ENCODE results near the gene STEAP1B.
"Not testable (repeated sequence)": the region's sequence is repeated elsewhere in the genome, so short reads cannot be mapped to it uniquely, and the experiment has no call there.

The STEAP1B gene

DNA sequence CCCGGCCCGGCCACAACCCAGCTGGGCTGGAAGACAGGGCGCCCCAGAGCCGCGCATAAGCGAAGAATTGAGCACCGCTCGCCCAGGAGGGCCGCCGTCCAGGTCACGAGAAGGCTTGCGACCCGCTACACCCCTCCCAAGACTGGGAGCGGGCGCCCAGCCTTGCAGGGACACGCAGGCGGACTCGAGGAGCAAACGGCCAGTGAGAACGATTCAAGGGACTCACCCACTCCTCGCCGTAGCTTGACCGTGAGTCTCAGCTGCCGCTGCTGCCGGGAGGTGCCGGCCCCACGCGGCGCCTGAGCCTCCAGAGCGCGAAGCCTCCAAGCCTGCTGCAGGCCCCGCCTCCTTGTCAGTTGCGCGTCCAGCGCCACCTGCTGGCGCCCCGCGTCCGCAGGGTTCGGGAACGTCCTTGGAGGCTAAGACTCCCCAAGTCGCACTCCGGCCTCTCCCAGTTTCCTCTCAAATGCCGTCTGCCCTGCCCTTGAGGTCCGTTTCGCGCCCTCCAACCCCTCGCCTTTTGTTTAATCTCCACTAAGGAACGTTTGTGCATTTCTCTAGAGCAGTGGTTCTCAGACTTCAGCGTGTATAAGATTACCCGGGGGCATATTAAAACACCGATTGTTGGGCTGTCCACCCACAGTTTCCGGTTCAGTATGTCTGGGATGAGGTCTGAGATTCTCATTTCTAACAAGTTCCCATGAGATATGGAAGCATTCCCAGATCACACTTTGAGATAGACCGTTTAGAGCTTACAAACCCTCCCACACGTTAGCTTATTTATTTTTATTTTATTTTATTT lies at the start of gene STEAP1B:
STEAP1B (minus strand) TSS at position 301 of the 802 bp plus-strand sequence. CDS start 5,333 bp downstream, outside the sequence.
- peak; percentile 81 for DNase-seq

DNA sequence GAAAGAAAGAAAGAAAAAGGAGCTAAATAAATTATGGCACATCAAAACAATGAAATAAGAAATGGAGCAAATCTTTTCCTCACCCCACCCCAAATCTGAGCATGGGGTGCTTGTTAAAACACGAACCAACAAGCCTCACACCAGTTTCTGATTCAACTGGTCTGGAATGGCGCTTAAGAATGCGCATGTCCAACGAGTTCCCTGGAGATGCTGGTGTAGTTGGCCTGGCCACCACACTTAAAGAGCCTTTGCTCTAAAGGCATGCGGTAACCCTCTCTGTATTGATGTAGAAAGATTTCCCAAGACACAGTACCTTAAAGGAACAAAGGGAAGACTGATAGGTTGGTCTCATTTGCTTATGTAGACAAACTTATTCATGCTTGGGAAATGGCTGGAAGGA lies 49.1 kb upstream of the STEAP1B start:
- DNase-seq = no peak

DNA sequence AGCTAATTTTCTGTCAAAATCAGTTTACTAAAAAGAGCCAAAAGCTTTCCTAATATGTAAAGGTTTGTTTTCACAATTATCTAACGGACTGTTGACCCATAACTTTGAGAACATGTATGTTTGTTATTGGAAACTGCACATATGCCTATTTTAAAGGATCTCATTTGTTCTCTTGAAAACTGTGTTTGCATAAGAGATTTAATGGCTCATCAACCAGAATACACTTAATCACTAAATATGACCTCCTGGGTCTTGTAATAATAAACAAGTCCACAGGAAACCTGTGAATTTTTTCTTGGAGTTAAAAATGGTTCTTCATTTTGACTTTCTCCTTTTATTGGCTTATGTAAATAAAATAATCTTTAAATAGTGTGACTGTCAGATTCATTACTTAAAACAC lies 48.3 kb upstream of the STEAP1B start:
- no peak for DNase-seq

DNA sequence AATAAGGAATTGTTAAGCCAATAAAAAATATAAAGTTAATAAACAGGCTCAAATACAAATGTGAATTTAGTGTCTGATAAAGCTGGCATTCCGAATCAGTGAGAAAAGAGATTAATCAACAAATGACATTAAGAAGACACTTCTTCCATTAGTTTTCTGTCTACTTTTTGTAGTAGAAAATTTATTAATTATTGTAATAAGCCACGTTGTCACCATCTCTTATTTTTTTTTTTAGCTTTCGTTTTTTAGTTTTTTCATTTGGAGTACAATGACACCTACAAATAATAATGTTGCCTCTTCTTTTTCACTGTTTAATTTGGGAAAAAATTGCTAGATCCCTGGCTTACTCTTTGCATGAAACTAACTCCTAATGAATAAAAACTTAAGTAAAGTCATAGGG lies 46.8 kb upstream of the STEAP1B start:
- DNase-seq = no peak

DNA sequence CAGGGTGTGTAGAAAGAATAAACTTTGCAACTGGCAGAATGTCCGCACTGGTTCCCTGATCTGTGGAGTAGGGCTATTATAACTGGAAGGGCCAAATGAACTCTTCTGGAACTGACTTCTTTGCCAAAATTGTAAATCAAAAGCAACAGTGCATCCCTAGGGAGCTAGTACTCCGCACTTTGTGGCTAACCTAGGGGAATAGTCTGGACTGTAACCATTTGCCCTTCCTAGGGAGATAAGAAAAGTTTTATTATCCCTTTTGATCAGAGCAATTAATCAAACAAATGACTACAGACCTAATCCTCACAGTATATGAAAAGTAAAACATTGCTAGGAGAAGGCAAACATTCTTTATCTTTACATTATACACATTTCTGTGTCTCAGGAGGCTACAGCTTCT lies 45.5 kb upstream of the STEAP1B start:
- DNase-seq = no peak

DNA sequence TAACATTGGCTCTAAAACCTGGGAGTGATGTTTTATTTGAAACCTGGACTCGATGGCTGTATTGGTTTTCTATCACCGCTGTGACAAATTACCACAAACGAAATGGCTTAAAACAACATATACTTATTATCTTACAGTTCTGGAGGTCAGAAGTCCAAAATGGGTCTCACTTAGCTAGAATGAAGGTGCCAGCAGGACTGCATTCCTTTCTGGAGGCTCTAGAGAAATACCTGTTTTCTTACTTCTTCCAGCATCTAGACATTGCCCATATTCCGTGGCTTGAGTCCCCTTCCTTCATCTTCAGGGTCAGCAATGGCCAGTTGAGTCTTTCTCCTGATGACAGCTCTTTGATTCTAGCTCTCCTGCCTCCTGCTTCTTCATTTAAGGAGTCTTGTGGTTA lies 44.3 kb upstream of the STEAP1B start:
- no peak for DNase-seq

DNA sequence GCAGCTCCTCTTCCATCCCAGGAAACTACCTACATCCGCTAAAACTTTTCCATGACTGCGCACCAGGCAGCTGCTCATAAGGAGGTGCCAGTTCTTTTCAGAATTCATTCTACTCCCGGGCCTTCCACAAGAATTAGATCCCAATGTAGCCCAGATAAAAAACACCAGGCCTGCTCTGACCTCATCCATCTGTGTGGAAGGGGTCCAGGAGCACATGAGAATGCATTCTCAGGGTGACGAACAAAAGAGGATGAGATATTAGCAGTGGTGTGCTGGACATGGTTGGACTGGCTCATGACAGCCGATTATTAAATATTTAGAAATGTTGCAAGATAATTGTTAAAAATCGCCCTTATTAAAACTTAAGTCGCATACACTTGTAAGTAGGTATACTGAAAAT lies 43.2 kb upstream of the STEAP1B start:
- DNase-seq = no peak

DNA sequence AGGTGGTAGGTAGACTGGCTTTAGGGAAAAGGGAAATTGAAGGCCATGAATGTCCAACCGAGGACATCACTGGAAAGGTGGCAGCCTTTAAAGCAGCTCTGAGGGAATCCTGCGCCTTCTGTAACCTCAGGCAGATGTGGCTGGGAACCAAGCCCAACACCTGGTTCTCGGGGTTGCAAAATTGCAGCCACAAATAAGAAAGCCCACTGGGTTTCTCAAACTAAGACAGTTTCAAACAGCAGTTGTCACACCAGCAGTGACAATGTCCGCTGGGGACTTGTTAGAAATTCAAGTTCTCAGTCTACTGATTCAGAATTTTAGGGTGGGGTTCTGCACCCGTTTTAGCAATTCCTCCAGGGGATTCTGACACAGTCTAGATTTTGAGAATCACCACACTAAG lies 42.7 kb upstream of the STEAP1B start:
- no peak for DNase-seq

DNA sequence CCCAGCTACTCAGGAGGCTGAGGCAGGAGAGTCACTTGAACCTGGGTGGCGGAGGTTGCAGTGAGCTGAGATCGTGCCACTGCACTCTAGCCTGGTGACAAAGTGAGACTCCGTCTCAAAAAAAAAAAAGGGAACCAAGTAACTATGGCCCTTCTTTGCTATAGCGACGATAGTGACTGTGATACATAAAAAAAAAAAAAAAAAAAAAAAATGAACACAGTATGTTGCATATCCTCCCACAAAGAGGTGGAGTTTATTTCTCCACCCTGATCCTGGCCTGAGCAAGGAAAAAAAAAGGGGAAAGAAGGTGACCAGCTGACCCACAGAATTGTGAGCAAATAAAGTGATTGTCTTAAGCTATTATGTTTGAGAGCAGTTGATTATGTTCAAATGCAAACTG lies 42.3 kb upstream of the STEAP1B start:
- no peak for DNase-seq

DNA sequence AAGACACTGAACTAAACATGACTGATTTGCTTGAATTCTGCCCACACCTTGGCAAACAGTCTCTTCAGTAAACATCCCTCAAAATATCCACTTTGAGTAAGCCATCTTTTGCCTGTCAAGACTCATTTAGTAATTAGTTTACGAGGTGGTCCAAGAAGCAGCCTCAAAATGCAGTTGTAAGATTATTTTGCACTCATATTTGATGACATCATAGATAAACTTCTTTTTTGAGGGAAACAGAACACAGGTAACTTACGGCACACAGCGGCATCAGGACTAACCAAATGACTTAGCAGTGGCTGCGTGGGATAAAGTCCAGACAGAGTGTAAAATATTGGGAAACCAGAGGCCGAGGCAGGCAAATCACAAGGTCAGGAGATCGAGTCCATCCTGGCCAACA lies 41.8 kb upstream of the STEAP1B start:
- DNase-seq = no peak

DNA sequence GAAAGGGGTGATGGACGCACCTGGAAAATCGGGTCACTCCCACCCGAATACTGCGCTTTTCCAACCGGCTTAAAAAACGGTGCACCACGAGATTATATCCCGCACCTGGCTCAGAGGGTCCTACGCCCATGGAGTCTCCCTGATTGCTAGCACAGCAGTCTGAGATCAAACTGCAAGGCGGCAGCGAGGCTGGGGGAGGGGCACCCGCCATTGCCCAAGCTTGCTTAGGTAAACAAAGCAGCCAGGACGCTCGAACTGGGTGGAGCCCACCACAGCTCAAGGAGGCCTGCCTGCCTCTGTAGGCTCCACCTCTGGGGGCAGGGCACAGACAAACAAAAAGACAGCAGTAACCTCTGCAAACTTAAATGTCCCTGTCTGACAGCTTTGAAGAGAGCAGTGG lies 28.5 kb upstream of the STEAP1B start:
- not testable (repeated sequence) for DNase-seq

DNA sequence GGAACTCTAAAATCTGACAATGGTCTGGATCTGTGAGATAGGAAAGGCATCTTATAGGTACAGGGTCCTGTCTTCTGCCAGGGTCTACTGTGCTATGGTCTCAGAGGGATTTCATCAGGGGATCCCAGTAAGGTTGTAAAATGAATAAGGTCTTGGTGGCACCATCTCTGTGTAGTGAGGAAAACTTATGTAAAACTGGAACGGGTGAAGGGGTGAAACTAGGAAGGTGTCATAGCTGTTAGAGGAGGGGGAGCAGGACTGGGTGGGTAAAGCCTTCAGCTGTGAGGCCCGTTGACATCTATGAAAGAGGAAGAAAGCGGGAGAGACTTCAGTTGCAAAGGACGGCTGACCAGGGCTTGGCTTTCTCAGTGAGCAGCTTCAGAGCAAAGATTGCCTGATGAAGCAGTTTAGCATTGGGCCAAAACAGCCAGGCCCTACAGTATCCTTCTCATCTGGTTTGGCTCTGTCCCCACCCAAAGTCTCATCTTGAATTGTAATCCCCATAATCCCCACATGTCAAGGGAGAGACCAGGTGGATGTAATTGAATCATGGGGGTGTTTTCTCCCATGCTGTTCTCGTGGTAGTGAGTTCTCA lies 24.5 kb upstream of the STEAP1B start:
- not testable (repeated sequence) for DNase-seq

DNA sequence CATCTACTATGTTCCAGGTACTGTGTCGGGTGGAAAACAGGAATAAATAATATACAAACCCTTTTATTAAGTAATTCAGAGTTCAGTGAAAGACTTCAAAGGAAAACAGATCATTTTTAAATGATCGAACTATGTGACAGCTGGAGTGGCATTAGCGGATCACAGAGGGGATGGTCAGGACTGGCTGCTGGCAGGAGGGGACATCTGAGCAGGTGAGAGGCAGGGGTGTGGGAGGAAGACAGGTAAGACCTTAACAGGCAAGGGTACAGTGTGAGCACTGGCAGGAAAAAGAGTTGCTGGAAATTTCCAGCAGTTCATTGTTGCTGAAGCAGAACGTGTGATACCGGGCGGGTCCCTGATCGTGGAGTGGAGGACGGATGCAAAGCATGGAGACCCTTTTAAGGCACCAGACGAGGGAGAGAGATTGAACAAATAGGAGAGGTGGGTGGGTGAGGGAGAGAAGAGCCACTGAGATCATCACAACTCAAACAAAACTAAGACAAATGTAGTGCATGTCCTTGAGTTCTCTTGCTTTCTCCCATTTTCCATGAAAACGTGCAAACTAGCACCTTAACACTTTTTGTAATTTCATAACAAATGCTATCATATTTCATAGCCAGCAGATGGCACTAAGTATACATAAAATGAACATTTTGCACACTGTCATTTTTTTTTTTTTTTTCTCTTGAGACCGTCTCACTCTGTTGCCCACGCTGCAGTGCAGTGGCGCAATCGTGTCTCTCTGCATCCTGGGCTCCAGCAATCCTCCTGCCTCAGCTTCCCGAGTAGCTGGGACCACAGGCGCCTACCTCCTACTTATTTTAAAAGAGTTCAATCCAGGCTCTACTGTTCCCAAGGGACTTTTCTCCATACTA lies 23.7 kb upstream of the STEAP1B start:
- not testable (repeated sequence) for DNase-seq

DNA sequence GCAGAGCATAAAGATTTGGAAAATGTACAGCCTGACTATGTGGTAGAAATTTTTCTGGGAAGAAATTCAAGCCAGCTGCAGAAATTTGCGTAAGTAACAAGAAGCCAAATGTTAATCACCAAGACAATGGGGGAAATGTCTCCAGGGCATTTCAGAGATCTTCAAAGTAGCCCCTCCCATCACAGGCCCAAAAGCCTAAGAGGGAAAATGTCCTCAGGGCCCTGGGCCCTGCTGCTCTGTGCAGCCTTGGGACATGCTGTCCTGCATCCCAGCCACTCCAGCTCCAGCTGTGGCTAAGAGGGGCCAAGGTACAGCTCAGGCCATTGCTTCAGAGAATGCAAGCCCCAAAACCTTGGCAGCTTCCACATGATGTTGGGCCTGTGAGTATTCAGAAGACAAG lies 19.6 kb upstream of the STEAP1B start:
- DNase-seq = not testable (repeated sequence)

DNA sequence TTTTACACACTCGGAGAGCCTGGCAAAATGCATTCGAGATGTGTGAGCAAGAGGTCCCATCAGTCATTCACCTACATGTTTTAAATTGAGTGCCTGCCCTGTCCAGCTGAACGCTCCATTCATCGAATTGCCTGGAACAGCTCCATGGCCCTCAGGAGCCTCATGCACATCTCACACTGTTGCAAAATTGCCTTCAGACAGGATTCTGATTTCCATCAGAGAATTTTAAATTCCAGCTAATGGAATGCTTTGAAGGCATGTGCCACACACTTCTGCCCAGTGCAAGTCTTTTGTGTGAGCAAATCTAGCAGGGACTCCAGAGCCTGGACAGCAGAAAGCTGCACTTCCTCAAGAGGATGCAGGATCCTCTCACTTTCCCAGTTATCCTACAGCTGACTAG lies 17.0 kb upstream of the STEAP1B start:
- not testable (repeated sequence) for DNase-seq

DNA sequence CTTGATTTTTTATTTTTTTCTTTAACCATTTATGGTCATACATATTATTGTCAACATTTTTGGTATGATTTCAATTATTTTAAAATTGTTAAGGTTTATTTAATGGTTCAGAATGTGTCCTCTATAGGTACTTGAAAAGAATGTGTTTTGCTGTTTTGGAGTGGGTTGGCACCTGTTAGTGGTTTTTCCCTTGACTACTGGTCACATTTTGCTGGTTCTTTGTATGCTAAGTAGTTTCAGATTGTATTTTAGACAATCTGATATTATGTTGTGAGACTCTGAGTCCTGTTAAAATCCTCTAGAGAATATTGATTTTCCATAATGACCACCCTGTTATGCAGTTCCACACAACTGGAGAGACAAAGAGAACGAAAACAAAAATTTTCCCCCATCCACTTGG lies 15.0 kb upstream of the STEAP1B start:
- not testable (repeated sequence) for DNase-seq

DNA sequence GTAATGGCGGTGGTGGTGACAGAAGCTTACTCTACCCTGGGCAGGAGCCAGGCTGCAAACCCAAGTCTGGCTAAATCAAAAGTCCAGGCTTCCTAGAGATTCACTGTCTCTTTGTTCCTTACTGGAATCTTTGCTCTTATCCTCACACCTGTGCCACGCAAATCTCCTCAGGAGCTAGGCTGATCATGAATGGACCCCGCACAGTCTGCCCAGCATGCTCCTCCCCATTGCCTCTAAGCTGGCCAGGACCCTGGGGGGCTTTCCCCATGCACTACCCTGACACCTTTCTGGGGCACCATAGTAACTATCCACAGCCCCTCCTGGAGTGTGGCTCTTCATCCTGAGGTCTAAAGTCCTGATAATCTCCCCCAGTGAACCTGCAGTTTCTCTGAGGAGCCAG lies 7.3 kb upstream of the STEAP1B start:
- DNase-seq = not testable (repeated sequence)

DNA sequence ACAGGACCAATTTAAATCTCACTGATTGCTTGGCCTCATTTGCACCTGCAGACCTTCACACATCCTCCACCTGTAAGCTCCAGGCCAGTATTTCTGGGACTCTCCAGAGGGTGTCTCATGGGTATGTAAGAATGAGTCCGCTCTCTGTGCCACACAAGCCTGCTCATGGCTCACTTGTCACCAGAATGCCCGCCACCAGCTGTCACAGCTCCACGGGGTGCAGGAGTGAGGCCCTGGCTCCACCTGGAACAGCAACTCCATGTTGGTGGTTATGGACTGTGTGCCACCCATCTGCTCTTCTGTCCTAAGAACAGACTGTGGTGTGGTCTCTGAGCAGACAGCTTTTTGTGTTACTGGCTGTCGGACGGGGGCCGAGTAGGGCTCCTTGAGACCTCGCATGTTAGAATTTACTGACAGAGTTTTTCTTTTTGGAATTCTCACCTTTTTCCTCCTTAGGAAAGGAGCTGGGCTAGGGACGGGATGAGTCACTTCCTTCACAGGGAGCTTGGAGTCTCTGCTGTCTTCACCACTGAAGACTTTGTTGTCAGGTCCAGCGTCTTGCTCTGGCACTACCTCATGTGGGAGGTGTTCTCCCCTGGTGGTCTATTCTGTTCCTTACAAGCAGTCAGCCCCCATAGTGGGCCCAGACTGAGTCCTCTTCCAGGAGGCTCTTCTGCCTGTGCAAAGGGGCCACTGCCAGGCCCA lies 6.5 kb upstream of the STEAP1B start:
- DNase-seq = not testable (repeated sequence)

DNA sequence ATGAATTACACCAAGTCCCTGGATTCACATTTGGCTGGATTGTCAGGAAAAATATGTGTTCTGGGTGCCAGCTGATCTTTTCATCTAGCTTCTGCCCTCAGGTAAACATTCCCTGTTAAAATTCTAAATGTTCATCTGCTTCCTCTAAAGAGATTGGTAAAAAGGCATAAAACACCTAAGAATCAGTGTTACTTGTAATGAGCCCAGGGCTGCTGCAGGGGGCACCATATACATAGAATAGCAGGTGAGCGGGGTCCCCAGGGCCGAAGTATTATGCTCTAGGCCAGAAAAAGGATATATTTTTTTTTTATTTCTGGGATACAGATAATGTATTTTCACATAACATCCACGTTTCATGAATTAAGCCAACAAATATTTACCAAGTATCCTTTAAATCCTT lies 4.5 kb upstream of the STEAP1B start:
- not testable (repeated sequence) for DNase-seq

DNA sequence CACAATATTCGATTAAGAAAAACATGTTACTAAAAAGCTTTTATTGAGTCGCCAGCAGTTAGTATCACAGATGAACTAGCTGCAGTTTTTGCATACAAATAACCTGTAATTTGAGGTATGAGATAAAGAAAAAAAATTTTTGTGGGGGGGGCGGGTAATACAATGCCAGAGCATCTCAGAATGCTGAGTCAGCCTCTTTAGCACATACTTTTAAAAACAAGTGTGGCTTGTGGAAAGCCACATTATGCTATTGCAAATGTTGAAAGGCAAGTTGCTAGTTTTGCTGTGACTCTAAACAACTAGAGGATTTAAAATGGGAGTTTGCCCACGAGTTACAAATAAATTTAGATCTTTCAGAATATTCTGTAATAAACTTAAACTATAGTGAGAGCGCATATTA lies 2.1 kb upstream of the STEAP1B start:
- DNase-seq = not testable (repeated sequence)

DNA sequence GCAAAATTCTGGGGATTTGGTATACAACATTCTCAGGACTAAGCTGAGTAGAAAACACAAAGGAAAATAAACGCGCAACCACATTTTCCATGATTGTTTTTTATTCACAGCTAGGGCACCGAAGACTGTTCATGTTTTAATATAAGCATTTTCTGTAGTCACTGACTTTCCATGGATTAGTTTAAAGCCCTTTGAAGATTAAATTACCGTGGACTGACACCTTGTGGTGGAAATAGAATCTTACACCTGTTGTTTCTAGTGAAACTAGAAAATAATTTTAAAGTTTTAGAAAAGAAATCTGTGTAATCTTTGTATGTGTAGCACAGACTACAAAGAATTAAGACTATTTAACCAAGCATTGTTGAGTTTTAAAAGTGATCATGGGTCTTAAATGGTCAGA lies 1.3 kb upstream of the STEAP1B start:
- DNase-seq = not testable (repeated sequence)

DNA sequence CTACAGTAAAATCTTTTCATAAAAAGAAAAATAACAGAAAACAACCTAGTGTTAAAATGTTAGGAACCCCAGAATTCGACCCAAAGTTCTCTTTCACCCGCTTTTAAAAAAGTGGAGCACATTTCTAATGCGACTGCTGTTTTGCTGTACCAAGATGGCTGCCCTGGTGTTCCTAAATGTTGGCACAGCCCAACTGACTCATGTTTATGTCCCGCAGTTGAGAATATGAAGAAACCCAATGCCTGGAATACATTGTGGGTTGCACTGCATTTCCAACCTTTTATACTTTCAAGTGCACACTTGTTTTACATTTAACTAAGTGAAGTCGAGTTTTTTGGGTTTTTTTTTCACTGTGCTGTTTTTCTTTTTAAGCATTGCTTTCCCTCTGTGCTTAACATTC lies 944 bp downstream of the STEAP1B start:
- no peak for DNase-seq

DNA sequence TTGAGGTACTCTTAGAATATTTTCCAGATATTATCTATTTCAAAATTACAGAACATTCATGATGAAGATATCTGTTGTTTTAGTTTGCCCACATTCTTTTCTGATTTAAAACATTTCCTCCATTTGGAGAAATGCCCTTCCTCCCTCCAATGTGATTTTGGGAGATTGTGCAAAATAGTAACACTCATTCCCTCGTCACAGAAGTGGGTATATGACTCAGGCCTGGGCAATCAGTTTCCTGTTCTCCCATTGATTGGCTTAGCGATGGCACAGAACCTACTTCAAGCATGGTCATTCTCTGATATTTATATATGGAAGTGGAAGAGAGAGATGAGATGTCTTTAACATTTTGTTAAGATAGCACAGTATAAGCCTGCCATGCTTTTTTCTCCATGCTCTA lies 3.1 kb downstream of the STEAP1B start:
- not testable (repeated sequence) for DNase-seq
